IMR-90 (cell line): Measurements from ENCODE around the gene CHD6. TPM values are rescaled to one million over a fixed set of nuclear protein-coding genes. Genes with fewer than 3 reads are reported as not detected.

Experiments
- ATAC-seq: fragments of 200-7000 bp; cut with Tn5 transposase; 2 replicates; pipeline ENCODE4 v1.9.1; 2020; ENCODE audit warnings: low read depth, mild to moderate bottlenecking, moderate library complexity
- BruUV-seq: library from RNA; stranded (reverse); fragments of 400-500 nt; replicated peaks from 2 replicates; lab custom pipeline; 2021; lab: Mats Ljungman, UMichigan
- CTCF ChIA-PET: fragments of 300-600 bp; formaldehyde crosslinking; extraction: SDS; loops from one replicate; lab custom pipeline; 2021; ENCODE audit warnings: antibody characterized with exemption; lab: Yijun Ruan, JAX
- POLR2A ChIA-PET: fragments of 300-600 bp; sonication (Branson Sonifier 250); formaldehyde crosslinking; loops from one replicate; lab custom pipeline; 2022; ENCODE audit warnings: antibody characterized with exemption; ENCODE audit not compliant: unreplicated experiment; lab: Charles Lee
- DNase-seq: peaks from one replicate; pipeline ENCODE4 v3.0.0; 2013
- H2AFZ ChIP-seq: replicated peaks from 2 replicates; pipeline ENCODE3; 2013; ENCODE audit warnings: low read length, mild to moderate bottlenecking; ENCODE audit not compliant: poor library complexity
- H2AK5ac ChIP-seq: 2 replicates; pipeline ENCODE4 v1.6.1; 2013; ENCODE audit warnings: low read depth, low read length, inconsistent platforms
- H2AK9ac ChIP-seq: replicated peaks from 2 replicates; pipeline ENCODE3; 2013; ENCODE audit warnings: mild to moderate bottlenecking, low read depth, low read length, moderate library complexity; ENCODE audit not compliant: poor library complexity
- H2BK120ac ChIP-seq: 2 replicates; pipeline ENCODE4 v1.6.1; 2013; ENCODE audit warnings: low read depth, low read length, inconsistent platforms
- H2BK15ac ChIP-seq: 3 replicates; pipeline ENCODE4 v1.6.1; 2013; ENCODE audit warnings: low read depth, low read length, inconsistent platforms
- H2BK20ac ChIP-seq: 2 replicates; pipeline ENCODE4 v1.6.1; 2013; ENCODE audit warnings: low read depth, mild to moderate bottlenecking, inconsistent platforms, low read length, moderate library complexity
- H2BK5ac ChIP-seq: 2 replicates; pipeline ENCODE4 v1.6.1; 2013; ENCODE audit warnings: mild to moderate bottlenecking, low read depth, low read length, inconsistent platforms; ENCODE audit not compliant: poor library complexity, severe bottlenecking
- H3K14ac ChIP-seq: replicated peaks from 2 replicates; pipeline ENCODE4 v1.6.1; 2013; ENCODE audit warnings: low read depth, low read length, inconsistent platforms
- H3K18ac ChIP-seq: 2 replicates; pipeline ENCODE4 v1.6.1; 2013; ENCODE audit warnings: low read depth, low read length, control low read depth
- H3K23ac ChIP-seq: 2 replicates; pipeline ENCODE4 v1.6.1; 2013; ENCODE audit warnings: low read depth, low read length, inconsistent platforms
- H3K27ac ChIP-seq: 2 replicates; pipeline ENCODE4 v1.5.1; 2013; ENCODE audit warnings: mild to moderate bottlenecking, control low read depth, low read length; ENCODE audit not compliant: insufficient read depth
- H3K27me3 ChIP-seq: 2 replicates; pipeline ENCODE4 v1.6.1; 2013; ENCODE audit warnings: low read length; ENCODE audit not compliant: control insufficient read depth, insufficient read depth
- H3K36me3 ChIP-seq: 2 replicates; pipeline ENCODE4 v1.6.1; 2013; ENCODE audit warnings: low read length, mixed read lengths; ENCODE audit not compliant: control insufficient read depth, insufficient read depth
- H3K4ac ChIP-seq: 2 replicates; pipeline ENCODE4 v1.6.1; 2013; ENCODE audit warnings: low read depth, low read length, inconsistent platforms
- H3K4me1 ChIP-seq: 2 replicates; pipeline ENCODE4 v1.6.1; 2013; ENCODE audit warnings: low read length, mixed read lengths; ENCODE audit not compliant: control insufficient read depth, insufficient read depth
- H3K4me2 ChIP-seq: 2 replicates; pipeline ENCODE4 v1.6.1; 2013; ENCODE audit warnings: low read depth, mild to moderate bottlenecking, control low read depth, low read length, moderate library complexity
- H3K4me3 ChIP-seq: 2 replicates; pipeline ENCODE4 v1.5.1; 2013; ENCODE audit warnings: low read depth, mild to moderate bottlenecking, control low read depth, low read length, moderate library complexity; ENCODE audit not compliant: insufficient read depth
- H3K56ac ChIP-seq: 2 replicates; pipeline ENCODE4 v1.6.1; 2013; ENCODE audit warnings: low read length, inconsistent platforms; ENCODE audit not compliant: insufficient read depth; ENCODE audit errors: extremely low read depth
- H3K79me1 ChIP-seq, 2 experiments: 2 replicates each; pipeline ENCODE4 v1.6.1; 2013; ENCODE audit warnings: low read length in 2 of 2, inconsistent platforms in 1 of 2, low read depth in 1 of 2
- H3K9ac ChIP-seq: 2 replicates; pipeline ENCODE4 v1.6.1; 2013; ENCODE audit warnings: low read depth, low read length, control low read depth
- H3K9me1 ChIP-seq: 2 replicates; pipeline ENCODE4 v1.6.1; 2013; ENCODE audit warnings: low read length, inconsistent platforms; ENCODE audit not compliant: insufficient read depth
- H3K9me3 ChIP-seq: 2 replicates; pipeline ENCODE4 v1.6.1; 2013; ENCODE audit warnings: low read length; ENCODE audit not compliant: control insufficient read depth, insufficient read depth
- H4K20me1 ChIP-seq: 2 replicates; pipeline ENCODE4 v1.6.1; 2013; ENCODE audit warnings: low read length, inconsistent platforms; ENCODE audit not compliant: insufficient read depth
- H4K5ac ChIP-seq: 2 replicates; pipeline ENCODE4 v1.6.1; 2013; ENCODE audit warnings: mild to moderate bottlenecking, low read depth, low read length, control low read depth
- H4K8ac ChIP-seq, 2 experiments: 2 replicates each; pipeline ENCODE4 v1.6.1; 2013; ENCODE audit warnings: low read depth in 2 of 2, low read length in 2 of 2, control low read depth in 1 of 2, inconsistent platforms in 1 of 2
- H4K91ac ChIP-seq: 2 replicates; pipeline ENCODE4 v1.6.1; 2013; ENCODE audit warnings: low read depth, low read length, inconsistent platforms; ENCODE audit not compliant: insufficient read depth
- BHLHE40 ChIP-seq: fragments of 150-350 bp; IDR thresholded peaks from 2 replicates; pipeline ENCODE4 v1.6.1; 2016; ENCODE audit warnings: mild to moderate bottlenecking, low read depth, low read length
- CEBPB ChIP-seq: IDR thresholded peaks from 2 replicates; pipeline ENCODE4 v1.6.1; 2012; ENCODE audit warnings: low read depth, low read length, improper control_type of control experiment
- CHD1 ChIP-seq: IDR thresholded peaks from 2 replicates; pipeline ENCODE4 v1.6.1; 2012; ENCODE audit warnings: low read depth, low read length, improper control_type of control experiment
- CTCF ChIP-seq: conservative IDR thresholded peaks from 2 replicates; pipeline ENCODE4 v1.5.1; 2012; ENCODE audit warnings: mild to moderate bottlenecking, low read depth, low read length, improper control_type of control experiment
- ELK1 ChIP-seq: fragments of 150-350 bp; IDR thresholded peaks from 2 replicates; pipeline ENCODE4 v1.6.1; 2016; ENCODE audit warnings: low read depth, mild to moderate bottlenecking, low read length, moderate library complexity, borderline replicate concordance
- FOS ChIP-seq: fragments of 150-350 bp; IDR thresholded peaks from 2 replicates; pipeline ENCODE4 v1.6.1; 2016; ENCODE audit warnings: low read depth, low read length
- MAFK ChIP-seq: IDR thresholded peaks from 2 replicates; pipeline ENCODE4 v1.6.1; 2012; ENCODE audit warnings: low read depth, low read length, improper control_type of control experiment
- MAZ ChIP-seq: IDR thresholded peaks from 2 replicates; pipeline ENCODE4 v1.6.1; 2012; ENCODE audit warnings: low read depth, mild to moderate bottlenecking, low read length, improper control_type of control experiment, moderate library complexity, borderline replicate concordance
- MXI1 ChIP-seq: IDR thresholded peaks from 2 replicates; pipeline ENCODE4 v1.6.1; 2012; ENCODE audit warnings: low read depth, mild to moderate bottlenecking, low read length, moderate library complexity, borderline replicate concordance
- NFE2L2 ChIP-seq: fragments of 150-350 bp; IDR thresholded peaks from 2 replicates; pipeline ENCODE4 v1.6.1; 2016; ENCODE audit warnings: low read depth, mild to moderate bottlenecking, low read length
- POLR2A ChIP-seq: IDR thresholded peaks from 2 replicates; pipeline ENCODE4 v1.6.1; 2012; ENCODE audit warnings: mild to moderate bottlenecking, low read depth, low read length
- RAD21 ChIP-seq: IDR thresholded peaks from 2 replicates; pipeline ENCODE4 v1.6.1; 2012; ENCODE audit warnings: low read length, improper control_type of control experiment
- RCOR1 ChIP-seq: IDR thresholded peaks from 2 replicates; pipeline ENCODE4 v1.6.1; 2012; ENCODE audit warnings: mild to moderate bottlenecking, low read length, improper control_type of control experiment; ENCODE audit not compliant: insufficient replicate concordance
- RFX5 ChIP-seq: IDR thresholded peaks from 2 replicates; pipeline ENCODE4 v1.8.0; 2012; ENCODE audit warnings: low read depth, mild to moderate bottlenecking, low read length, moderate library complexity
- SMC3 ChIP-seq: fragments of 150-350 bp; IDR thresholded peaks from 2 replicates; pipeline ENCODE4 v1.6.1; 2016; ENCODE audit warnings: low read depth, mild to moderate bottlenecking, antibody characterized with exemption, low read length, moderate library complexity
- USF2 ChIP-seq: fragments of 150-350 bp; IDR thresholded peaks from 2 replicates; pipeline ENCODE4 v1.6.1; 2017; ENCODE audit warnings: mild to moderate bottlenecking, antibody characterized with exemption, low read length, low read depth
- WGBS, 2 experiments: methylation state at CpG; one replicate each; pipeline versions ENCODE4 v1.1.5 to v1.1.7; 2013; ENCODE audit warnings: missing lambda C conversion rate in 2 of 2; ENCODE audit not compliant: insufficient read length in 1 of 2; ENCODE audit errors: extremely low coverage in 2 of 2; 5-methylcytosine and 5-hydroxymethylcytosine counted together
- dilution Hi-C: fragments of 300-500 bp; cut with HindIII; formaldehyde crosslinking; loops from one replicate; pipeline ENCODE4 v1.14.3; 2018; ENCODE audit warnings: low sequenced_read_pairs; ENCODE audit not compliant: unreplicated experiment
- in situ Hi-C: fragments of 300-500 bp; cut with MboI; formaldehyde crosslinking; loops from 3 replicates; pipeline ENCODE4 v1.14.3; 2019; ENCODE audit warnings: low sequenced_read_pairs, inconsistent platforms, mixed read lengths
- intact Hi-C: fragments of 100-400 bp; cut with micrococcal nuclease; formaldehyde crosslinking; loops from 2 replicates; pipeline ENCODE4 v1.10.0; 2022
- polyA plus RNA-seq, 3 experiments: library from polyadenylated mRNA; depleted of rRNA; stranded (reverse); fragments of >200 nt; gene quantifications; 2 replicates each; pipeline ENCODE4 v1.2.3, GENCODE V29; 2012; ENCODE audit warnings: low replicate concordance in 1 of 3
- total RNA-seq: library from RNA; depleted of rRNA; stranded (reverse); fragments of >200 nt; gene quantifications from 2 replicates; pipeline ENCODE4 v1.2.3, GENCODE V29; 2012

CHD6 gene
- total and polyA plus RNA-seq, 2 of the 4 experiments (the other 2 are of a cell fraction), result 8.8 to 26.7 TPM

- dilution Hi-C loops, result no loop called here
- POLR2A ChIA-PET, result no interaction called here
Observed at GRCh38 chr20:41547221-41547620, 71.0 kb downstream of the CHD6 start.

More at GRCh38 chr20:41547221-41547620, 71.0 kb downstream of the CHD6 start:
- no peak overlapping the region for H3K9ac ChIP-seq
- H4K91ac ChIP-seq, result no peak overlapping the region
- no peaks in the 10 kb centered on the region; the same call in 1 of the 2 replicates for H3K9me3 ChIP-seq
- H4K8ac ChIP-seq, result no peak overlapping the region
- no peaks in the 10 kb centered on the region for H3K27me3 ChIP-seq
- peaks cover 8% of the 10 kb centered on the region for H4K20me1 ChIP-seq
- H4K5ac ChIP-seq, result no peak overlapping the region
- CTCF ChIA-PET, result no interaction called here
- H3K23ac ChIP-seq, result no peak overlapping the region
- no peak for TF ChIP-seq POLR2A
- TF ChIP-seq USF2, result no peak
- no peak for TF ChIP-seq ELK1
- no peak for TF ChIP-seq RAD21
- TF ChIP-seq CTCF, result no peak
- TF ChIP-seq RCOR1, result no peak
- no peak for TF ChIP-seq CHD1
- no peak for TF ChIP-seq NFE2L2
- TF ChIP-seq SMC3, result no peak
- TF ChIP-seq MAZ, result no peak
- no peak for TF ChIP-seq RFX5
- no peak for TF ChIP-seq MXI1
- no peak for TF ChIP-seq BHLHE40
- no peak for TF ChIP-seq MAFK
- TF ChIP-seq FOS, result no peak
- TF ChIP-seq CEBPB, result no peak
- H2BK5ac ChIP-seq, result no peak overlapping the region
- no peak overlapping the region for H3K4me3 ChIP-seq
- H2AFZ ChIP-seq, result no peak overlapping the region
- H3K79me1 ChIP-seq, result peaks cover 29 to 31% of the 10 kb centered on the region in 2 experiments
- no peak overlapping the region for H3K4ac ChIP-seq
- H3K27ac ChIP-seq, result no peak overlapping the region
- no peaks in the 10 kb centered on the region for H3K36me3 ChIP-seq
- intact Hi-C loops, result no loop called here
- no TSS peak for BruUV-seq
- no peak for DNase-seq
- H3K14ac ChIP-seq, result no peak overlapping the region
- ATAC-seq, result no peak
- H2AK5ac ChIP-seq, result no peak overlapping the region
- no peaks in the 10 kb centered on the region for H3K4me1 ChIP-seq
- WGBS, 2 experiments, result 100% methylated on average over 2 of the region's 8 CpGs; no CpG with 5 or more reads in 1 of the 2 experiments
- no peak overlapping the region for H2BK15ac ChIP-seq
- H2AK9ac ChIP-seq, result no peak overlapping the region
- in situ Hi-C loops, result no loop called here
- no peak overlapping the region for H2BK120ac ChIP-seq
- H3K9me1 ChIP-seq, result no peaks in the 10 kb centered on the region
- H2BK20ac ChIP-seq, result no peak overlapping the region
- no peak overlapping the region for H3K56ac ChIP-seq
- H3K4me2 ChIP-seq, result no peak overlapping the region
- no peak overlapping the region for H3K18ac ChIP-seq
